BJ (cell line): ENCODE measurements around the gene HOXD13. TPM values are rescaled to one million over a fixed set of nuclear protein-coding genes. Genes with fewer than 3 reads are reported as not detected.

Experiments used
- CTCF ChIA-PET: fragments of 350-600 bp; formaldehyde crosslinking; extraction: SDS; loops from one replicate; lab custom pipeline; 2021; ENCODE audit warnings: antibody characterized with exemption, inconsistent platforms; lab: Yijun Ruan, JAX
- POLR2A ChIA-PET: fragments of 300-600 bp; sonication (Branson Sonifier 250); formaldehyde crosslinking; extraction: SDS; loops from one replicate; lab custom pipeline; 2021; ENCODE audit warnings: antibody characterized with exemption; lab: Charles Lee
- DNase-seq: peaks from one replicate; pipeline ENCODE4 v3.0.0-alpha.2; 2011; ENCODE audit warnings: low read depth
- H3K27me3 ChIP-seq: 2 replicates; pipeline ENCODE4 v1.6.0; 2011; ENCODE audit warnings: low read length; ENCODE audit not compliant: control insufficient read depth, insufficient read depth
- H3K36me3 ChIP-seq: 2 replicates; pipeline ENCODE4 v1.5.1; 2011; ENCODE audit warnings: low read length; ENCODE audit not compliant: control insufficient read depth, insufficient read depth
- H3K4me3 ChIP-seq: 2 replicates; pipeline ENCODE4 v1.5.1; 2011; ENCODE audit warnings: low read depth, mild to moderate bottlenecking, control low read depth, low read length
- polyA plus RNA-seq: library from polyadenylated mRNA; depleted of rRNA; stranded (reverse); fragments of >200 nt; gene quantifications from 2 replicates; pipeline ENCODE4 v1.2.3, GENCODE V29; 2011; rRNA removed
- TF ChIP-seq, protein P1 (sequence below): IDR thresholded peaks from 2 replicates; pipeline ENCODE4 v1.5.1; 2011; ENCODE audit warnings: low read depth, mild to moderate bottlenecking, control low read depth, inconsistent platforms, low read length, moderate library complexity; ENCODE audit not compliant: insufficient read depth

Gene HOXD13
- polyA plus RNA-seq, 1 experiment: 0.43 TPM

GRCh38 chr2:176139661-176140512 lies 47.4 kb downstream of the HOXD13 start:
- TF ChIP-seq, protein P1, sequence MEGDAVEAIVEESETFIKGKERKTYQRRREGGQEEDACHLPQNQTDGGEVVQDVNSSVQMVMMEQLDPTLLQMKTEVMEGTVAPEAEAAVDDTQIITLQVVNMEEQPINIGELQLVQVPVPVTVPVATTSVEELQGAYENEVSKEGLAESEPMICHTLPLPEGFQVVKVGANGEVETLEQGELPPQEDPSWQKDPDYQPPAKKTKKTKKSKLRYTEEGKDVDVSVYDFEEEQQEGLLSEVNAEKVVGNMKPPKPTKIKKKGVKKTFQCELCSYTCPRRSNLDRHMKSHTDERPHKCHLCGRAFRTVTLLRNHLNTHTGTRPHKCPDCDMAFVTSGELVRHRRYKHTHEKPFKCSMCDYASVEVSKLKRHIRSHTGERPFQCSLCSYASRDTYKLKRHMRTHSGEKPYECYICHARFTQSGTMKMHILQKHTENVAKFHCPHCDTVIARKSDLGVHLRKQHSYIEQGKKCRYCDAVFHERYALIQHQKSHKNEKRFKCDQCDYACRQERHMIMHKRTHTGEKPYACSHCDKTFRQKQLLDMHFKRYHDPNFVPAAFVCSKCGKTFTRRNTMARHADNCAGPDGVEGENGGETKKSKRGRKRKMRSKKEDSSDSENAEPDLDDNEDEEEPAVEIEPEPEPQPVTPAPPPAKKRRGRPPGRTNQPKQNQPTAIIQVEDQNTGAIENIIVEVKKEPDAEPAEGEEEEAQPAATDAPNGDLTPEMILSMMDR: no peak
- H3K4me3 ChIP-seq: peak overlapping the region; percentile 53
- no peaks in the 10 kb centered on the region for H3K36me3 ChIP-seq
- H3K27me3 ChIP-seq: peaks cover 36% of the 10 kb centered on the region
- ChIA-PET POLR2A (no interaction called here), CTCF (interaction anchor here (0.6 to 8.7 kb wide), 53 partner anchors 8 to 1377 kb away, joined by 3 to 110 read pairs (median 4); partner anchors contain the start of genes HOXD4, HOXD8 and MTX2)
- DNase-seq: no peak

DNA sequence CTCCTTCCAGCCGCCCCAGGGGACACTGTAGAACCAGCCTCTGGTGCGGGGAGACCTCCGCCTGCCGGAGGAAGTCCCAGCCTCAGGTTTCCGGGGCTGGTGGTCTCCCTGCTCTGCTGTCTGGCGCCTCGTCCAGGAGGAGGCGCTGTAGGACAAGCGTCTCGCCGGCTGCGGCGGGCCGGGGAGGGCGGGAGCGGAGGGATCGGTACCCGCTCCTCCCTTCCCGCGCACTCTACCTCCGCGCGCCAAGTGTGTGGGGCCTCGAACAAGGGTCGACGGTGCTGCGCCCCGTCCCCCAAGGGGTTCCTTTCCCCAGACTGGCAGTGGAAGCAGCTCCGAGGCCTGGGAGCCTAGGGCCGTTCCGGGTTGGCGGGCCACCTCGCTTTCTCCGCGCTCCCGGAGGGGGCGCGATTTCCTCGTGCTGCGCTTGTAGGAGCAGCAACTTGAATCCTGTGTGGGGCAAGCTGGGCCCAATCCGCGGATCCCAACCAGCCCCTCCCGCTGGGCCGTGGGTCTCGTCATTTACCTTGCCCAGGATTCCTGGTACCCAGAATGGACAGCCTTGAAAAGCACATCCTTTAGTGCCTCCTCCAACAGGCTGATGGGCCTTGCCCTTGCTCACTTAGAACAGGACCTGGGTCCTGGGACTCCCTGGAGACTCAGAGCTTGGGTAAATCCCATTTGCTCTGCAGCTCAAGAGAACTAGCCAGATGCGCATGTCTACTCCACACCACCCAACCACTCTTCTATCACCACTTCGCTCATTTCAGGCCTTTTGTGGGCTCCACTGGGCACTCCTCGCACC lies 48.2 kb downstream of the HOXD13 start:
- no peak for DNase-seq
- TF ChIP-seq, protein P1: peak; percentile 92
- Histone ChIP-seq H3K27me3 (peaks cover 40% of the 10 kb centered on the region), H3K36me3 (no peaks in the 10 kb centered on the region), H3K4me3 (peak overlapping the region; percentile 53)
- ChIA-PET POLR2A (no interaction called here), CTCF (interaction anchor here (0.6 to 8.7 kb wide), 59 partner anchors 8 to 1454 kb away, joined by 3 to 110 read pairs (median 4); partner anchors contain the start of genes HOXD4, HOXD8 and MTX2)

GRCh38 chr2:176142281-176142680 lies 49.8 kb downstream of the HOXD13 start:
- POLR2A ChIA-PET: no interaction called here
- CTCF ChIA-PET: interaction anchor here (4.7 to 8.7 kb wide), 2 partner anchors 313 to 411 kb away, joined by 27 to 110 read pairs; no protein-coding TSS in a partner anchor
- DNase-seq: no peak
- Histone ChIP-seq H3K36me3 (no peaks in the 10 kb centered on the region), H3K4me3 (no peak overlapping the region), H3K27me3 (peaks cover 40% of the 10 kb centered on the region)
- TF ChIP-seq, protein P1: no peak

Other genes with a start within 250 kb of the HOXD13 start
- 19.6 and 36.5 TPM in 2 replicates for gene LNPK, start 90.5 kb upstream of the HOXD13 start, polyA plus RNA-seq
- gene EVX2, start 8.8 kb upstream of the HOXD13 start, polyA plus RNA-seq: not detected in 2 replicates
- gene HOXD12, start 7.1 kb downstream of the HOXD13 start, polyA plus RNA-seq: not detected in 2 replicates
- 9.8 and 9.9 TPM in 2 replicates for gene HOXD11, start 14.6 kb downstream of the HOXD13 start, polyA plus RNA-seq
- gene HOXD10, start 24.1 kb downstream of the HOXD13 start, polyA plus RNA-seq: 11.0 and 12.6 TPM in 2 replicates
- 1.7 and 1.8 TPM in 2 replicates for gene HOXD9, start 30.0 kb downstream of the HOXD13 start, polyA plus RNA-seq
- gene HOXD8, start 37.0 kb downstream of the HOXD13 start, polyA plus RNA-seq: 0.86 and 1.7 TPM in 2 replicates
- gene HOXD4, start 58.8 kb downstream of the HOXD13 start, polyA plus RNA-seq: 0.12 and 0.28 TPM in 2 replicates
- 0.07 TPM in 1 of 2 replicates, not detected in the other for gene HOXD3, start 64.6 kb downstream of the HOXD13 start, polyA plus RNA-seq
- not detected in 2 replicates for gene HOXD1, start 95.9 kb downstream of the HOXD13 start, polyA plus RNA-seq
- gene MTX2, start 176.7 kb downstream of the HOXD13 start, polyA plus RNA-seq: 17.7 and 31.5 TPM in 2 replicates